NCI-H82 (cell line): ENCODE measurements around the gene LLGL2.

Experiments used
- DNase-seq: peaks from one replicate; lab custom pipeline; 2025; lab: John Stamatoyannopoulos, UW

The LLGL2 gene

GRCh38 chr17:75549246-75550138 lies 24.0 kb downstream of the LLGL2 start:
- DNase-seq = no peak

GRCh38 chr17:75550139-75550465 lies 24.6 kb downstream of the LLGL2 start:
- no peak for DNase-seq

DNA sequence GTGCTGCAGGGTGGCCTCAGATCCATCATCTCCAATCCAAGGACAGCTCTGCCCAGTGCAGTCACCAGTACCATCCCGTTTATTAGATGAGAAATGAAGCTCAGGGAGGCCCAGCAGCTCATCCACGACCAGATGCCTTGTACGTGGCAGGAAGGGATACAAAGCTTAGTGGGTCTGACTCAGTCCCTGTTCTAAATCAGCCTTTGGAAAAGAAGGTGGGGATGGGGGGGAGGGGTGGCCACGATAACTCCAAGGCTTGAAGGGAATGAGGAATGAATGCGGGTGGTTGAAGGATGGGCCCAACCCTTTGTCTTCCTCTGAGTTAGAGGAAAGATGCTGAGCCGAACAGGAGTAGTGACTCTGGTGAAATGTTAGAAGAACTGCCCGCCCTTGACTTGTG lies 25.8 kb downstream of the LLGL2 start:
- no peak for DNase-seq

DNA sequence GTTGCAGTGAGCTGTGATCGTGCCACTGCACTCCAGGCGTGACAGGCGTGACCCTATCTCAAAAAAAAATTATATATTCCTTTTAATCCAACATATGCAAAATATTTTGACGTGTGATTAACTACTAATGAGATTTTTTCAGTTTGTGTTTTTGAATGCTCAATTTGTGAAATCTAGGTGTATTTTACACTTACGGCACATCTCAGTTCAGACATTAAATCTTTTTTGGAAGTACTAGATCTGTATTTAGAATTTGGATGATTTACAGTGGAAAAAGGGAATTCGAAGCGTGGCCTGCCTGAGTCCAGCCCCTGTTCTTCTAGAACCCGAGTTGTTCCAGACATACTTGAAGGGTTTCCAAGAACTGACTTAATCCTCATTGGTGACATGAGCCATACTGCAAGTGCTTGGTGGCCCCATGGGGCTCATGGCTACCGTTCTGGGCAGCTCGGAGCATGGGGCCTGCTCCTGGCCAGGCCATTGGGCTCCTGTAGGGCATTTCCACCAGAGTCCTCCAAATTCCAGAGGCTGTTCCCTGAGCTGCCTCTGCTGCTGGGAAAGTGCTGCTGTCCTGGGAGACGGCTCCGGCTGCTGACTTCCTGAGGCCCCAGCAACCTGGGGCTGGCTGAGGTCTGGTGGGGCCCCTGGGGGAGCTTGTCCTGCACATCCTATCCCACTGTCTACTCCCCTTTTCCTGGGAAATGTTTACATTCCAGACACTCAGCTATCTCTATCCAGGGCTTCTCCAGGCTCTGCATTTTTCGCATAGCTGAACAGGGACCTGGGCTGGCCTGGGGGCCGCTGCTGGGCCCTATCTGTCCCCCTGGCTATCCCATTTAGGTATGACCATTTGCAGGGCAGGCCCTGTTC lies 27.2 kb downstream of the LLGL2 start:
- no peak for DNase-seq

GRCh38 chr17:75553295-75554110 lies 28.0 kb downstream of the LLGL2 start:
- no peak for DNase-seq

DNA sequence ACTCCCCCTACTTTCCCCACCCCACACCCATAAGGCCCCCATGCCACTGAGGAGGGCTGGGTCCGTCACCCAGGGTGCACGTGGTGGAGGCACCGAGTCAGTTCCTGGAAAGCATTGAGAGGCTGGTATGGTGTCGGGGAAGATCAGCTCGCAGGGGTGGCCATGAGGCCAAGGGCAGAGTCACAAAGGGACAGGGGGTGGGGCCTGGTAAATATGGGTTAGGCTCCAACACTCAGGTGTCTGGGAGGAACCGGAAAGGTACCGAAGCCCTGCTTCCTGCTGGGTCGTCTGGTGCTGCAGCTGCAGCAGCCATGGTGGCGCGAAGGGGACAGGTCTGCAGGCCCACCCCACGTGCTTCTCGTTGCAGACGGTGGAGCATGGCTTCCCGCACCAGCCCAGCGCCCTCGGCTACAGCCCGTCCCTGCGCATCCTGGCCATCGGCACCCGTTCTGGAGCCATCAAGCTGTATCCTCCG lies 30.2 kb downstream of the LLGL2 start:
- no peak for DNase-seq

- DNase-seq = no peak
Observed at GRCh38 chr17:75557075-75557851, 31.8 kb downstream of the LLGL2 start.

- DNase-seq = no peak
Observed at GRCh38 chr17:75557852-75558665, 32.6 kb downstream of the LLGL2 start.

GRCh38 chr17:75558666-75559530 lies 33.4 kb downstream of the LLGL2 start:
- DNase-seq = no peak

DNA sequence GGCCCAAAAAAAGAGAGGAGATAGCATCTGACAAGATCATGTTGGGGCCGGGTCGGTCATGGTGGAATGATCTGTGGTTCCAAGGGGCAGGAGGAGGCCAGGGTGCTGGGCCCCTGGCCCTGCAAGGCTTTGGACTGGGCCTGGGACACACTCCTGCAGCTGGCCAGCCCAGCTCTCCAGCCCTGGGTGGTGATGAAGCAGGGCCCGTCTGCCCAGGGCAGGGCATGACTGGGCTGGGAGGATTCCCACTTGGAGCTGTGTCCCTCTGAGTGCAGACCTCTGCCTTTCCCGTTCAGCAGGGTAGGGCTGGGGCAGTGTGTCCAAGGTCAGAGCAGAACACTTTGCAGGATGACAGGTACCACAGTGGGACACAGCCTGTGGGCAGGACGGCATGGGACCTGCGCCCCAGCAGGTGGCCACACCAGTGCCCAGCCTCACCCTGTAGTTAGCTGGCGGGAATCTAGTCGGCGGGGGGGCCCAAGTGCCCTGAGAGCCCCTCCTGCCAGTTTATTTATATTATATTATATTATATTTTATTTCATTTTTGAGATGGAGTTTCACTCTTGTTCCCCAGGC lies 34.5 kb downstream of the LLGL2 start:
- no peak for DNase-seq

GRCh38 chr17:75561927-75562603 lies 36.6 kb downstream of the LLGL2 start:
- DNase-seq = no peak

GRCh38 chr17:75563063-75563758 lies 37.7 kb downstream of the LLGL2 start:
- DNase-seq = no peak

GRCh38 chr17:75564195-75564594 lies 38.7 kb downstream of the LLGL2 start:
- no peak for DNase-seq

- DNase-seq = no peak
Observed at GRCh38 chr17:75565066-75565465, 39.6 kb downstream of the LLGL2 start.

DNA sequence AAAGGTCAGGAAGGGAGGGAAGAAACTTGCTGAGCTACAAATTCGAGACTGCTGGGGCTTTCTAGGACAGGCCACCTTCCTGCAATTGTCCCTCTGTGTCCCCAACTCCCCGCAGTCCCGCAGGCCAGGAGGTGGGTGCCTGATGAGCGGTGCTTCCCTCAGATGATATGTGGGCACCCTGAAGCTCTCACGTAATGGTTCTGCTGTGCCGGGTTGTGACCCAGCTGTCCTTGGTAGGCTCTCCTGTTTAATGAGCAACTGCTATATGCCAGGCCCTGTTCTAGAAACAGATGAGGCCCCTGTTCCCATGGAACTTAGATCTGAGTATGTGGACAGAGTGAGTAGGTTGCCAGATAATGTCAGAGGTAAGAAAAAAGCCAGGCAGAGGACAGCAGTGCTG lies 40.1 kb downstream of the LLGL2 start:
- no peak for DNase-seq

GRCh38 chr17:75566416-75566815 lies 40.9 kb downstream of the LLGL2 start:
- DNase-seq = no peak

- DNase-seq = no peak
Observed at GRCh38 chr17:75566834-75567233, 41.3 kb downstream of the LLGL2 start.
